Lower leg skin (tissue), 4 donors: ENCODE measurements around the gene HDAC5. TPM values are rescaled to one million over a fixed set of nuclear protein-coding genes. Genes with fewer than 3 reads are reported as not detected.
"Not testable (repeated sequence)": the region's sequence is repeated elsewhere in the genome, so short reads cannot be mapped to it uniquely, and the experiment has no call there.

Experiments
- DNase-seq, 2 donors: peaks; one replicate each; pipeline ENCODE4 v3.0.0-alpha.2; 2019; ENCODE audit warnings: low spot score in 2 of 2
- H3K4me3 ChIP-seq: fragments of 200-600 bp; sonication (generic); 2 replicates; pipeline ENCODE4 v1.5.1; 2017; ENCODE audit warnings: mild to moderate bottlenecking, low read depth; ENCODE audit not compliant: poor library complexity, severe bottlenecking
- CTCF ChIP-seq, 3 donors: fragments of 450-650 bp; IDR thresholded peaks; one replicate each; pipeline ENCODE4 v1.5.1; 2016; ENCODE audit warnings: antibody characterized with exemption in 3 of 3, mild to moderate bottlenecking in 3 of 3, moderate library complexity in 2 of 3
- POLR2A ChIP-seq, 2 donors: fragments of 450-650 bp; IDR thresholded peaks; one replicate each; pipeline ENCODE4 v1.6.1; 2016 to 2017; ENCODE audit warnings: antibody characterized with exemption in 2 of 2, mild to moderate bottlenecking in 1 of 2, moderate library complexity in 1 of 2
- WGBS, 2 donors: methylation state at CpG; one replicate each; pipeline ENCODE4 v1.1.5; 2018; 5-methylcytosine and 5-hydroxymethylcytosine counted together
- intact Hi-C: fragments of 100-400 bp; cut with DNase I; formaldehyde crosslinking; loops from one replicate; pipeline ENCODE4 v1.15.0; 2023; ENCODE audit warnings: low total_unique reads
- total RNA-seq, 4 donors: library from RNA; depleted of rRNA; stranded (reverse); fragments of >200 nt; gene quantifications; one replicate each; pipeline ENCODE4 v1.1.0, GENCODE V29; 2016

HDAC5 gene
- total RNA-seq, 4 donors from 2014 or later, result 179 to 208 (median 190) TPM

GRCh38 chr17:44124118-44124438, 637 bp upstream of the HDAC5 start:
- intact Hi-C loops, result no loop called here
- no peak for DNase-seq
- no peak for TF ChIP-seq CTCF (IDR thresholded peaks at IDR 0.05)
- TF ChIP-seq POLR2A (IDR thresholded peaks at IDR 0.05), result no peak
- peak overlapping the region; percentile 26 for H3K4me3 ChIP-seq
- 0 to 2% methylated on average over 8 of the region's 8 CpGs for WGBS, 2 donors

GRCh38 chr17:44122816-44123355, 555 bp downstream of the HDAC5 start:
- WGBS, 2 donors, result 0 to 1% methylated on average over 16 to 31 of the region's 32 CpGs
- intact Hi-C loops, result no loop called here
- peak overlapping the region; percentile 99 for H3K4me3 ChIP-seq
- no peak for DNase-seq
- TF ChIP-seq POLR2A (IDR thresholded peaks at IDR 0.05) (no peak), CTCF (IDR thresholded peaks at IDR 0.05) (no peak)

- DNase-seq, result no peak
- intact Hi-C loops, result no loop called here
- TF ChIP-seq CTCF (IDR thresholded peaks at IDR 0.05) (no peak), POLR2A (IDR thresholded peaks at IDR 0.05) (no peak)
- 0 to 19% methylated on average over 1 of the region's 1 CpG for WGBS, 2 donors
- peak overlapping the region; percentile 99 for H3K4me3 ChIP-seq
Observed at GRCh38 chr17:44121997-44122815, 1.2 kb downstream of the HDAC5 start.

- H3K4me3 ChIP-seq, result no peak overlapping the region
- TF ChIP-seq POLR2A (IDR thresholded peaks at IDR 0.05), result no peak
- TF ChIP-seq CTCF (IDR thresholded peaks at IDR 0.05), result no peak
- intact Hi-C loops, result no loop called here
- no peak for DNase-seq
- WGBS, 2 donors, result 36 to 50% methylated on average over 9 of the region's 9 CpGs
Observed at GRCh38 chr17:44120851-44121605, 2.4 kb downstream of the HDAC5 start.

GRCh38 chr17:44120281-44120680, 3.2 kb downstream of the HDAC5 start:
- DNase-seq, intact Hi-C loops, H3K4me3 ChIP-seq: not testable (repeated sequence)
- 86 to 90% methylated on average over 11 of the region's 11 CpGs for WGBS, 2 donors

GRCh38 chr17:44119798-44120197, 3.6 kb downstream of the HDAC5 start:
- TF ChIP-seq POLR2A (IDR thresholded peaks at IDR 0.05) (no peak), CTCF (IDR thresholded peaks at IDR 0.05) (no peak)
- WGBS, 2 donors, result 83 to 86% methylated on average over 2 of the region's 2 CpGs
- intact Hi-C loops, result no loop called here
- DNase-seq, result no peak
- H3K4me3 ChIP-seq, result no peak overlapping the region
